Endodermal cell (in vitro differentiated cells): ENCODE measurements around the gene ZNF71. TPM values are rescaled to one million over a fixed set of nuclear protein-coding genes. Genes with fewer than 3 reads are reported as not detected.

Experiments
- DNase-seq: peaks from one replicate; pipeline ENCODE4 v3.0.0-alpha.2; 2017
- H3K27ac ChIP-seq: 2 replicates; pipeline ENCODE4 v1.5.1; 2013; ENCODE audit warnings: mild to moderate bottlenecking, low read depth, low read length, moderate library complexity
- H3K27me3 ChIP-seq: 2 replicates; pipeline ENCODE4 v1.6.1; 2013; ENCODE audit warnings: mild to moderate bottlenecking, low read length, moderate library complexity; ENCODE audit not compliant: insufficient read depth, control insufficient read depth, poor library complexity, severe bottlenecking
- H3K36me3 ChIP-seq: 2 replicates; pipeline ENCODE4 v1.7.0; 2013; ENCODE audit warnings: mild to moderate bottlenecking, low read length, moderate library complexity; ENCODE audit not compliant: control insufficient read depth, insufficient read depth
- H3K4me1 ChIP-seq: one replicate; pipeline ENCODE4 v1.7.0; 2013; ENCODE audit warnings: low read length; ENCODE audit not compliant: control insufficient read depth, insufficient read depth
- H3K4me3 ChIP-seq: 2 replicates; pipeline ENCODE4 v1.5.1; 2013; ENCODE audit warnings: mild to moderate bottlenecking, low read length, moderate library complexity
- H3K9ac ChIP-seq: 2 replicates; pipeline ENCODE4 v1.6.1; 2013; ENCODE audit warnings: mild to moderate bottlenecking, low read length, moderate library complexity; ENCODE audit not compliant: poor library complexity, severe bottlenecking; ENCODE audit errors: extremely low read depth
- H3K9me3 ChIP-seq: 2 replicates; pipeline ENCODE4 v1.6.1; 2013; ENCODE audit warnings: mild to moderate bottlenecking, low read length, moderate library complexity; ENCODE audit not compliant: control insufficient read depth
- H3K27ac Mint-ChIP-seq: 2 replicates; pipeline ENCODE4 v1.8.0; 2020; ENCODE audit warnings: mixed read lengths
- H3K27me3 Mint-ChIP-seq: 2 replicates; pipeline ENCODE4 v1.8.0; 2021; ENCODE audit warnings: mild to moderate bottlenecking, mixed read lengths; ENCODE audit not compliant: insufficient read depth
- H3K36me3 Mint-ChIP-seq: 2 replicates; pipeline ENCODE4 v1.8.0; 2020; ENCODE audit warnings: low read depth, mixed read lengths
- H3K4me1 Mint-ChIP-seq: 2 replicates; pipeline ENCODE4 v1.8.0; 2020; ENCODE audit warnings: mixed read lengths
- H3K4me3 Mint-ChIP-seq: 2 replicates; pipeline ENCODE4 v1.8.0; 2020; ENCODE audit warnings: mild to moderate bottlenecking, moderate library complexity, mixed read lengths
- H3K9me3 Mint-ChIP-seq: 2 replicates; pipeline ENCODE4 v1.8.0; 2020; ENCODE audit warnings: mild to moderate bottlenecking, mixed read lengths
- WGBS, 2 experiments: methylation state at CpG; one replicate each; pipeline versions ENCODE4 v1.1.5 to v1.1.7; 2013; ENCODE audit warnings: missing lambda C conversion rate in 2 of 2, mixed read lengths in 1 of 2; ENCODE audit not compliant: insufficient coverage in 1 of 2, insufficient read length in 1 of 2; 5-methylcytosine and 5-hydroxymethylcytosine counted together
- total RNA-seq, 2 donors: library from RNA; stranded (reverse); fragmentation: NEBNext Ultra II Directional in 1 of 2; extraction: Animal tissue kit (Norgen Biotek cat#: 25700) in 1 of 2; gene quantifications; 2 replicates in 1 of 2; 3 replicates in 1 of 2; pipeline ENCODE4 v1.2.1, GENCODE V29; 2021
- TF ChIP-seq, protein P1 (sequence below): fragments of 200-600 bp; sonication (generic); conservative IDR thresholded peaks from 2 replicates; pipeline ENCODE4 v1.5.0; 2021; ENCODE audit warnings: antibody characterized with exemption, mild to moderate bottlenecking

Gene ZNF71
- total RNA-seq, 2 donors from 2014 or later: 8.8 to 9.1 TPM

DNA sequence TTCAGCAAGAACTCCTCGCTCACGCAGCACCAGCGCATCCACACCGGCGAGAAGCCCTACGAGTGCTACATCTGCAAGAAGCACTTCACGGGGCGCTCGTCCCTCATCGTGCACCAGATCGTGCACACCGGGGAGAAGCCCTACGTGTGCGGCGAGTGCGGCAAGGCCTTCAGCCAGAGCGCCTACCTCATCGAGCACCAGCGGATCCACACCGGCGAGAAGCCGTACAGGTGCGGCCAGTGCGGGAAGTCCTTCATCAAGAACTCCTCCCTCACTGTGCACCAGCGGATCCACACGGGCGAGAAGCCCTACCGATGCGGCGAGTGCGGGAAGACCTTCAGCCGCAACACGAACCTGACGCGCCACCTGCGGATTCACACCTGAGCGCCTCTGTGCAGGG lies 27.3 kb downstream of the ZNF71 start:
- Histone ChIP-seq H3K36me3 (peaks cover 46% of the 10 kb centered on the region), H3K9ac (no peak overlapping the region), H3K4me3 (no peak overlapping the region), H3K4me1 (no peaks in the 10 kb centered on the region), H3K27me3 (no peaks in the 10 kb centered on the region), H3K9me3 (peaks cover 59% of the 10 kb centered on the region), H3K27ac (no peak overlapping the region)
- Mint-ChIP-seq H3K9me3 (peaks cover 83% of the 10 kb centered on the region), H3K36me3 (peaks cover 80% of the 10 kb centered on the region), H3K27ac (no peak overlapping the region), H3K27me3 (no peaks in the 10 kb centered on the region), H3K4me3 (no peak overlapping the region), H3K4me1 (no peaks in the 10 kb centered on the region)
- TF ChIP-seq, protein P1, sequence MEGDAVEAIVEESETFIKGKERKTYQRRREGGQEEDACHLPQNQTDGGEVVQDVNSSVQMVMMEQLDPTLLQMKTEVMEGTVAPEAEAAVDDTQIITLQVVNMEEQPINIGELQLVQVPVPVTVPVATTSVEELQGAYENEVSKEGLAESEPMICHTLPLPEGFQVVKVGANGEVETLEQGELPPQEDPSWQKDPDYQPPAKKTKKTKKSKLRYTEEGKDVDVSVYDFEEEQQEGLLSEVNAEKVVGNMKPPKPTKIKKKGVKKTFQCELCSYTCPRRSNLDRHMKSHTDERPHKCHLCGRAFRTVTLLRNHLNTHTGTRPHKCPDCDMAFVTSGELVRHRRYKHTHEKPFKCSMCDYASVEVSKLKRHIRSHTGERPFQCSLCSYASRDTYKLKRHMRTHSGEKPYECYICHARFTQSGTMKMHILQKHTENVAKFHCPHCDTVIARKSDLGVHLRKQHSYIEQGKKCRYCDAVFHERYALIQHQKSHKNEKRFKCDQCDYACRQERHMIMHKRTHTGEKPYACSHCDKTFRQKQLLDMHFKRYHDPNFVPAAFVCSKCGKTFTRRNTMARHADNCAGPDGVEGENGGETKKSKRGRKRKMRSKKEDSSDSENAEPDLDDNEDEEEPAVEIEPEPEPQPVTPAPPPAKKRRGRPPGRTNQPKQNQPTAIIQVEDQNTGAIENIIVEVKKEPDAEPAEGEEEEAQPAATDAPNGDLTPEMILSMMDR: no peak
- DNase-seq: no peak
- WGBS, 2 experiments: 95 to 99% methylated on average over 27 to 37 of the region's 37 CpGs

DNA sequence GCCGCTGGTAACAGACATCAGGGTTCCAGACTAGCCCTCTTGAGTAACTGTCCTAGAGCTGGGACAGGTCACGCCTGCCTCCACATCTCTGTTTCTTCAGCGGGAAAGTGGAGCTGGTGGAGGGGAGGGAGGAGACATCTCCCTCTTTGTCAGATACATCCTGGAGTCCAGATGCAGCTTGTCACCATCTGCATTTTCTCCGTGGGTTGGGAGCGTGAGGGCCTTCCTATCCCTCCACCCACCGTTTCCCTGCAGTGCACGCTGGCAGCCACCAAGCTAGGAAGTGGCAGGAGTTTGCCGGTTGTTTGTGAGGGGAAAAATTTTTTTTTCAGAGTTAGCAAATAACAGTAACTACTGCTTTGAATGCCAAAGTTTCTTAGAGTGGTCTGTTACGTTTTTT lies 27.9 kb downstream of the ZNF71 start:
- Histone ChIP-seq H3K27ac (no peak overlapping the region), H3K27me3 (no peaks in the 10 kb centered on the region), H3K9ac (no peak overlapping the region), H3K4me3 (no peak overlapping the region), H3K9me3 (peaks cover 55% of the 10 kb centered on the region), H3K36me3 (peaks cover 40% of the 10 kb centered on the region), H3K4me1 (no peaks in the 10 kb centered on the region)
- Mint-ChIP-seq H3K4me1 (no peaks in the 10 kb centered on the region), H3K9me3 (peaks cover 83% of the 10 kb centered on the region), H3K27ac (no peak overlapping the region), H3K27me3 (no peaks in the 10 kb centered on the region), H3K36me3 (peaks cover 73% of the 10 kb centered on the region), H3K4me3 (no peak overlapping the region)
- DNase-seq: no peak
- 90 to 92% methylated on average over 2 to 9 of the region's 9 CpGs for WGBS, 2 experiments
- TF ChIP-seq, protein P1: no peak

DNA sequence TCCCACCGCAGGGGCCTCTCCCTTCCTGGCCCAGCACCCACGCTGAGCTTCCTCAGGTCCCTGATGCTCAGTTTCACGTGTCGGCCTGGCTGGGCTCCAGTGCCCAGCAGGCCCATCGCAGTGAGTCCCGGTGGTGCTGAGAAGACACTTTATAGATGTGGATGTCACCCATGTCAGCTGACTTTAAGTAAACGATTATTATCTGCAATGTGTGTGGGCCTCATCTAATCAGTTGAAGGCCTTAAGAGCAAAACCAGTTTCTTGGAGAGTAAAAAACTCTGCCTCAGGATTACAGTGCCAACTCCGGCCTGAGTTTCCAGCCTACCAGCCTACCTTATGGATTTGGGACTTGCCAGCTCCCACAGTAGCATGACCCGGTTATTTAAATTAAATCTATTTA lies 30.6 kb downstream of the ZNF71 start:
- H3K36me3 ChIP-seq: peaks cover 36% of the 10 kb centered on the region
- H3K4me3 Mint-ChIP-seq: no peak overlapping the region
- no peak overlapping the region for H3K27ac ChIP-seq
- 91 to 97% methylated on average over 4 to 8 of the region's 9 CpGs for WGBS, 2 experiments
- H3K9me3 ChIP-seq: peaks cover 54% of the 10 kb centered on the region
- H3K36me3 Mint-ChIP-seq: peaks cover 54% of the 10 kb centered on the region
- no peaks in the 10 kb centered on the region for H3K27me3 ChIP-seq
- H3K27me3 Mint-ChIP-seq: no peaks in the 10 kb centered on the region
- H3K9me3 Mint-ChIP-seq: peaks cover 87% of the 10 kb centered on the region
- H3K9ac ChIP-seq: no peak overlapping the region
- no peak overlapping the region for H3K4me3 ChIP-seq
- no peak overlapping the region for H3K27ac Mint-ChIP-seq
- no peaks in the 10 kb centered on the region for H3K4me1 Mint-ChIP-seq
- TF ChIP-seq, protein P1: no peak
- no peaks in the 10 kb centered on the region for H3K4me1 ChIP-seq
- no peak for DNase-seq
